ENCODE measurements around the gene SOCS1. TPM values are rescaled to one million over a fixed set of nuclear protein-coding genes. Genes with fewer than 3 reads are reported as not detected.

The SOCS1 gene
- total and polyA plus RNA-seq, 9 of the 15 experiments (the other 6 are each of a cell fraction or from before 2014, with no cell fraction given), result 0.04 to 7.5 (median 2.3) TPM

- 8% methylated on average over 18 of the region's 19 CpGs for WGBS (ENCODE audit: insufficient coverage, low coverage, missing lambda C conversion rate)
- DNase-seq (ENCODE audit: extremely low read depth in 1 of 4, low spot score in 3 of 4) (peak; percentile 65 to 74 (median 72)), FAIRE-seq (peak; percentile 78), ATAC-seq (peak; percentile 88)
- no peak overlapping the region for H3K4me3 ChIP-seq
- H3K9me3 ChIP-seq (replicated peaks; ENCODE audit: control insufficient read depth, insufficient read depth, low read depth, low read length), result no peaks in the 10 kb centered on the region
- H3K36me3 ChIP-seq (ENCODE audit: control insufficient read depth, insufficient read depth, low read length), result no peaks in the 10 kb centered on the region
- BruUV-seq (replicated peaks), result no TSS peak
- 0 out of 5 replicates have a peak, but pooled peaks cover 0 to 9% of the 10 kb centered on the region in 2 experiments for H3K27me3 ChIP-seq (ENCODE audit: control insufficient read depth in 2 of 2, insufficient read depth in 2 of 2, low read length in 2 of 2)
- intact Hi-C loops (cut with micrococcal nuclease) (no loop called here), in situ Hi-C loops (cut with MboI) (no loop called here)
- H3K9me1 ChIP-seq (ENCODE audit: control insufficient read depth, insufficient read depth, low read length), result no peaks in the 10 kb centered on the region
- H3K4me2 ChIP-seq (ENCODE audit: insufficient read depth, low read length), result peak overlapping the region; percentile 47
- H3K27ac ChIP-seq (ENCODE audit: extremely low read depth, low read depth, low read length), result no peak overlapping the region
- CTCF ChIA-PET (ENCODE audit: low intra/inter-chr PET ratio), result no interaction called here
- no peaks in the 10 kb centered on the region for H3K79me2 ChIP-seq (ENCODE audit: control insufficient read depth, insufficient read depth, low read length)
- peaks cover 6 to 13% of the 10 kb centered on the region in 2 experiments; a peak in 4 of 5 replicates for H3K4me1 ChIP-seq (replicated peaks in 1 of 2; ENCODE audit: control insufficient read depth in 2 of 2, insufficient read depth in 2 of 2, low read length in 2 of 2)
- H4K20me1 ChIP-seq (replicated peaks; ENCODE audit: control insufficient read depth, insufficient read depth, low read length), result no peaks in the 10 kb centered on the region
- peak overlapping the region; percentile 67 for H2AFZ ChIP-seq (ENCODE audit: low read depth, low read length)
- POLR2A ChIA-PET, result interaction anchor here (0.6 to 1.5 kb wide), 4 partner anchors 15 to 22 kb away, joined by 3 to 7 read pairs (median 4); partner anchors contain the start of gene PRM2
- peak overlapping the region in 1 of 2 experiments; percentile 86; a peak in 2 of 4 replicates for H3K9ac ChIP-seq (ENCODE audit: insufficient read depth in 1 of 2, low read depth in 2 of 2, low read length in 2 of 2)
- peak; percentile 69 for TF ChIP-seq POLR2AphosphoS5 (IDR thresholded peaks at IDR 0.05; ENCODE audit: control insufficient read depth, insufficient read depth, low read depth, low read length)
- TF ChIP-seq ETS1 (conservative IDR thresholded peaks at IDR 0.05; ENCODE audit: control insufficient read depth, low read depth, low read length), result peak; percentile 56; the same call in 1 of the 2 replicates
- 0 out of 2 replicates have a peak, but pooled peaks have one; percentile 34 for TF ChIP-seq LCOR (CRISPR knock-in tag; IDR thresholded peaks at IDR 0.05)
- peak; percentile 77; the same call in 1 of the 2 replicates for TF ChIP-seq RNF2 (IDR thresholded peaks at IDR 0.05)
- no peak for TF ChIP-seq ATF1 (CRISPR knock-in tag; IDR thresholded peaks at IDR 0.05)
- peak; percentile 29; the same call in 1 of the 2 replicates for TF ChIP-seq ATF1 (tag; IDR thresholded peaks at IDR 0.05)
- no peak for TF ChIP-seq TEAD2 (tag; IDR thresholded peaks at IDR 0.05)
- peak; percentile 48; the same call in 1 of the 2 replicates for TF ChIP-seq CXXC5 (CRISPR knock-in tag; IDR thresholded peaks at IDR 0.05)
- peak in 1 of 2 experiments; percentile 70; a peak in 1 of 4 replicates for TF ChIP-seq KDM4B (IDR thresholded peaks at IDR 0.05; ENCODE audit: borderline replicate concordance in 2 of 2, low read depth in 1 of 2)
- TF ChIP-seq PBX2 (CRISPR knock-in tag; IDR thresholded peaks at IDR 0.05; ENCODE audit: low read depth), result no peak
- no peak for TF ChIP-seq PBX2 (tag; conservative IDR thresholded peaks at IDR 0.05; ENCODE audit: low read depth)
- peak; percentile 41 for TF ChIP-seq HDAC3 (IDR thresholded peaks at IDR 0.05; ENCODE audit: borderline replicate concordance, partially characterized antibody)
- 0 out of 2 replicates have a peak, but pooled peaks have one; percentile 48 for TF ChIP-seq ZBTB17 (CRISPR knock-in tag; IDR thresholded peaks at IDR 0.05)
- TF ChIP-seq ZBTB33 (CRISPR knock-in tag; IDR thresholded peaks at IDR 0.05), result no peak
- TF ChIP-seq MYNN (IDR thresholded peaks at IDR 0.05), result peak; percentile 46; the same call in 1 of the 2 replicates
- no peak for TF ChIP-seq MYNN (CRISPR knock-in tag; IDR thresholded peaks at IDR 0.05)
- no peak for TF ChIP-seq SRSF9 (IDR thresholded peaks at IDR 0.05; ENCODE audit: borderline replicate concordance, low read depth, low read length)
These were observed 41.6 kb upstream of the SOCS1 start for GRCh38 chr16:11297492-11298142.

Data from K562 (cell line).